ENCODE measurements around the gene ATOH1.
A peak's percentile ranks its signal among the peaks of the same experiment; 100 is the strongest.

The ATOH1 gene

DNA sequence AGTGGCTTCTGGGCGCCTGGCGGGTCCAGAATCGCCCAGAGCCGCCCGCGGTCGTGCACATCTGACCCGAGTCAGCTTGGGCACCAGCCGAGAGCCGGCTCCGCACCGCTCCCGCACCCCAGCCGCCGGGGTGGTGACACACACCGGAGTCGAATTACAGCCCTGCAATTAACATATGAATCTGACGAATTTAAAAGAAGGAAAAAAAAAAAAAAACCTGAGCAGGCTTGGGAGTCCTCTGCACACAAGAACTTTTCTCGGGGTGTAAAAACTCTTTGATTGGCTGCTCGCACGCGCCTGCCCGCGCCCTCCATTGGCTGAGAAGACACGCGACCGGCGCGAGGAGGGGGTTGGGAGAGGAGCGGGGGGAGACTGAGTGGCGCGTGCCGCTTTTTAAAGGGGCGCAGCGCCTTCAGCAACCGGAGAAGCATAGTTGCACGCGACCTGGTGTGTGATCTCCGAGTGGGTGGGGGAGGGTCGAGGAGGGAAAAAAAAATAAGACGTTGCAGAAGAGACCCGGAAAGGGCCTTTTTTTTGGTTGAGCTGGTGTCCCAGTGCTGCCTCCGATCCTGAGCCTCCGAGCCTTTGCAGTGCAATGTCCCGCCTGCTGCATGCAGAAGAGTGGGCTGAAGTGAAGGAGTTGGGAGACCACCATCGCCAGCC, at the start of gene ATOH1:
Gene ATOH1 (plus strand): TSS at position 422 of the 663 bp plus-strand sequence. CDS start 174 bp downstream, at position 596.
- no peak for FAIRE-seq

DNA sequence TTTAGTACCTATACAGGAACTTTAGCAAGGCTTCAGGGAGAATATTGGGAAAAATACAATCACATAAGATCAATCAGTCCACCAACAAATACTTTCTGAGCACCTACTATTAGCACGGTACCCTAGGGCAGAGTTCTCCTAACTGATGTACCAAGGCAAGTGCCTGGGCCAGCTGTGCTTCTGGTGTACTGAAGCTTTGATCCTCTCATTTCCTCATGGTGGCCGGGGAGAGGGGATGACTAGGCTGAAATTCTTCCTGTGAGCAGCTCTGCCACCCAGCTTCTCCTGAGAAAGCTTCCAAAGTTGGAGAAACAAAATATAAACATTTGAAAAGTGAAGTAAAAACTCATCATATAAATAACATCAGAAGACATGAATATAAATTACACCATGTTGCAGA, 49.3 kb upstream of the ATOH1 start:
- no peak for FAIRE-seq

DNA sequence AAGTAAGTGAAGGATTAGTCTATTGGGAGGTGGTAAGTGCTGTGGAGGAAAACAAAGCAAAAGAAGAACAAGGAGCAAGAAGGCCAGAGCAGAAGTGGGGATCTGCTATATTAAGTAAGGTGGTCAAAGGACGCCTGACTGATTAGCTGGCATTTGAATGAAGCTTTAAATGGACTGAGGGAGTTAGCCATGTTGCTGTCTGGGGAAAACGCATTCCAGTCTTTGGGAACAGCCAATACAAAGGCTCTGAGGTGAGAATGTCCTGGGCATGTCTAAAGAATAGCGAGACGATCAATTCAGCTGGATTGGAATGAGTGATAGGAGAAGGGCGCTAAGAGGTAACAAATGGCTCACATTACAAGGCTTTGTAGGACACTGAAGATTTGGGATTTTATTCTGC, 48.5 kb upstream of the ATOH1 start:
- no peak for FAIRE-seq

DNA sequence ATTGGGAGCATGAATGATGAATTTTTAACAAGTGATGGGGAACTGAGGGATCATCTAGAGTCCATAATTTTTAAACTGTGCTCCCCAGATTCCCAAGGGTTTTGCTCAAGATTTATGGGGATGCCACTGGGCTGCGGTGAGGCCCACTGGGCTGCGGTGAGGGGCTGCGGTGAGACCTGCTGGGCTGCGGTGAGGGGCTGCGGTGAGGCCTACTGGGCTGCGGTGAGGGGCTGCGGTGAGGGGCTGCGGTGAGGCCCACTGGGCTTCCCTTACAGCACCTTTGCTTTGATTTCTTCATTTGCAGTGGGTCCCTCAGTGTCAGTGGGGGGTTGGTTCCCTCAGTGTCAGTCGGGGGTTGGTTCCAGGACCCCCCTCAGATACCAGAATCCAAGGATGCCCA, 47.4 kb upstream of the ATOH1 start:
- FAIRE-seq = no peak

GRCh38 chr4:93786149-93786548, 42.4 kb upstream of the ATOH1 start:
- FAIRE-seq = no peak

- FAIRE-seq = no peak
Measured at GRCh38 chr4:93788712-93789111, 39.8 kb upstream of the ATOH1 start.

DNA sequence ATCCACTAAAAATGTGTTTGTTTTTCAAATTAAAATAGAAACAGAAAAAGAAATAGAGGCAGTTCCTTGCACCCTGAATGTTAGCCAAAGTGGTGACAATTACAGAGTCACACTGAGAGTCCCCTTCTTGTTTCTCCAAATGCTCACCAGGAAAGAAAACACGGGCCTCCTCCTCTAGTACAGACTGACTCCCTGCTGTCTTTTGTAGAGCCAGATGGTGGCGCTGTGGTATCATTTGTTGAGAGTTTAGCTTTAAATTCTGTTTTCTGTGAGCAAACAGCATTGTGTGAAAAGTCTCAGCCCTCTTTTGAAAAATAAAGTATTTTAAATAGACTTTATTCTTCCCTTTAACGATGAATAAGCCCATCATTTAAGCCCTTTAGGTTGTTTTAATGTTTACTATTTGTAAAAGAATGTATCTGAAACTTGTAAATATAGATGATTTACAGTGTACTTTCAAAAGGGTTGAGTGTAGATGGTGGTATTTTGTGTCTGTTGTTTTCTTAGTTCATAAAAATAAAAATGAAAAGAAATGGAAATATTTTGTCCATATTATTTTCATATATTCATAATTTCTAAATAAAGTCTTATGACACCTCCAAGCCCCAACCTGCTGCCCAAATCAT, 36.9 kb upstream of the ATOH1 start:
- peak; percentile 33 for FAIRE-seq

DNA sequence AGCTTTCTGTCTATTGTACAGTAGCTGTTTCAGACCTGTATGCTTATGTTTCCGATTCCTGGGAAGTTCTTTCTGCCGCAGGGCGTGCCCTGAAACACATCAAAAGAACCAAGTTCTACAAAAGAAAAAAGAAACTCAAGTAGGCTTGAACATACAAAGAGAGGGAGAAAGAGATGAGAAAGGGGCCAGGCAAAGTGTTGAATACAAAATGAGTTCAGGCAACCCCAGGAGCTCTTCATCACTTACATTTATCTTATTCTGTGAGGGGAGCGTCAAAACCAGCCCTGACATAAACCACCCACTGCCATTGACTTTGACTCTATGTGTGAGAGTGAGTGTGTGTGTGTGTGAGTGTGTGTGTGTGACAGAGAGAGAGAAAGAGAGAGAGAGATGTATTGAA, 26.5 kb upstream of the ATOH1 start:
- no peak for FAIRE-seq

DNA sequence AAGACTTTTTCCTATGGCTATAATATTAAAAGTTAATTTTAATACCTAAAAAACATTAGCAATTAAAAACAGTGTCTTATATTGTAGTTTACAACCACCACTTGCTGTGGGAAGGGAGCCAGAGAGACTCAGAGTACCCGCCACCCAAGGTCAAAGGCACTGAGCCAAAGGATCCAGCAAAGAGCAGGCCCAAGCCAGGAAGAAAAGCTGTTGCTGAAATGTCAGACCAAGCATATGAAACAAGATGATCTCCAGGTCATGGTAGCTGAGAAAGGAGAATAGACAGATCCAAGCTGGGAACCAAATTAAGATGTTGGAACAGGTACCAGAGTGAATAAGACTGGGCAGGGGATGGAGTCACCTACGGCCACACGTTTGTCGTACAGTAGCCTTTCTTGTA, 18.8 kb upstream of the ATOH1 start:
- no peak for FAIRE-seq

- FAIRE-seq = no peak
Measured at GRCh38 chr4:93810340-93810992, 18.1 kb upstream of the ATOH1 start.

DNA sequence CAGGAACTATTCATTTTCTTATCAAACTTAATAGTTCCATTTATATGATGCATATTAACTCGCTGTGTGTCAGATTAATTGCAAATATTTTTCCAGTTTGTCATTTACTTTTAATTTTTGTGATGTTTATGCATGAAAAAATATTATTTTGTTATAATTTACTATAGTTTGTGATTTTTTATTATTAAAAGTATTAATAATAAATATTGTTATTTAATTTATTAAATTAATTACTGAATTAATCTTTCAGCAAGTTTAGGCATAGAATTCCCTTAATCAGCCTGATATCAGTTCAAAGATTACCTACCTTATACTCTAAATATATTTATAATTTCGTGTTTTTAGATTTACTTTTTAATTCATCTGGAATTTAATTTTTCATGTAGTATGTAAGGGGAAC, 15.5 kb upstream of the ATOH1 start:
- FAIRE-seq = peak; percentile 21

DNA sequence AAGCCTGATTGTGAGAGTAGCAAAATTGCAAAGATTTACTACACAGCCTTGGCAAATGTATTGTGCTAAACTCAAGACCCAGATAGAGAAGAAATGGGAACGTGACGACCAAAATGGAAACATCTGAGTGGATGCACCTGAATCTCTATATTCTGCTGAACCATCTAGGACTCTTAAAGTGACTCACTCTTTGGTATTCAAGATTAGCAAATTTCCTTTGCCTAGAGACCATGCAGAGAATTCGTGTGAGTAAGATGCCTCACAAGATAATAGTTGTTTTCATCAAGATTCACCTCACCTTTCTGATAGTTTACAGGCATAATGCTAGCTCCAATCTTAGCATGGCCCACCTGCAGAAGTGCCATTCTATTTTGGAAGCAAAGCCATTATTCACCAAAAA, 14.4 kb upstream of the ATOH1 start:
- no peak for FAIRE-seq

DNA sequence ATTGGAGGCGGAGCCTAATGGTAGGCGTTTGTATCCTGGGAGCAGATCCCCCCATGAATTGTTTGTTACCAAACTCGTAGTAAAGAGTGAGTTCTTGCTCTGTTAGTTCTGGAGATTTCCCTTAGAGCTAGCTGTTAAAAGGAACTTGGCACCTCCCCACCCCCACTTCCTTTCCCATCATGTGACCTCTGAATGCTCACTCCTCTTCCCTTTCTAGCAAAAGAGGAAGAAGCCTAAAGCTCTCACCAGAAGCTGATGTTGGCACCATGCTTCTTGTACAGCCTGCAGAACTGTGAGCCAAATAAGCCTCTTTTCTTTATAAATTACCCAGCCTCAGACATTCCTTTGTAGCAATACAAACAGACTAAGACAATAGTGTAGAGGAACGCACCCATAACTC, 13.8 kb upstream of the ATOH1 start:
- FAIRE-seq = no peak

- no peak for FAIRE-seq
Measured at GRCh38 chr4:93825551-93826216, 2.9 kb upstream of the ATOH1 start.

GRCh38 chr4:93827272-93827947, 1.1 kb upstream of the ATOH1 start:
- FAIRE-seq = no peak

GRCh38 chr4:93828995-93829819, 654 bp downstream of the ATOH1 start:
- no peak for FAIRE-seq

DNA sequence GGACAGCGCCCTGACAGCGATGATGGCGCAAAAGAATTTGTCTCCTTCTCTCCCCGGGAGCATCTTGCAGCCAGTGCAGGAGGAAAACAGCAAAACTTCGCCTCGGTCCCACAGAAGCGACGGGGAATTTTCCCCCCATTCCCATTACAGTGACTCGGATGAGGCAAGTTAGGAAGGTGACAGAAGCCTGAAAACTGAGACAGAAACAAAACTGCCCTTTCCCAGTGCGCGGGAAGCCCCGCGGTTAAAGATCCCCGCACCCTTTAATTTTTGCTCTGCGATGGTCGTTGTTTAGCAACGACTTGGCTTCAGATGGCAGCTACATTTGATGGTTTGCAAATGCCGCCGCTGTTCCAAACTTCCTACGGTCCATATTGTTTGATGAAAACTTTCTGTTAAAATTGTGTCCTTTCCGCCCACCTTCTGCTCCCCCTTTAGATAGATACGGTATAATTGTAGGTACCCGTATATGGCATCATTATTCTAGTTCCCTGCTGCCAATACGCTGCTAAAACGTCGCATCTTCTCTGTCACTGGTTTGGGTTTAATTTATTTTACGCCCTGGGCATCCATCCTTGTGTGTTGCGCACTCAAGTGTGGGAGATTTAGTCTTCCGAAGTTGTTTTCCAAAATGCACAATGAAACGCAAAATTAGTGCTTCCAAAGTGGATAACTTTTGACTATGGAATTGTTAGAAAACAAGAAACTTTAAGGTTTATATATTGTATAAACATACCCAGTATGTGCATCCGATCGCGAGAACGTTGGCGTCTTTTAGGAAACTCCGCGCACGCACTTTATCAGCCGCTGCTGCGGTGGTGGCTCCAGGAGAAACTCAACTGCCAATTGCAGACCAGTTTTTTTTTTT, 1.5 kb downstream of the ATOH1 start:
- no peak for FAIRE-seq

DNA sequence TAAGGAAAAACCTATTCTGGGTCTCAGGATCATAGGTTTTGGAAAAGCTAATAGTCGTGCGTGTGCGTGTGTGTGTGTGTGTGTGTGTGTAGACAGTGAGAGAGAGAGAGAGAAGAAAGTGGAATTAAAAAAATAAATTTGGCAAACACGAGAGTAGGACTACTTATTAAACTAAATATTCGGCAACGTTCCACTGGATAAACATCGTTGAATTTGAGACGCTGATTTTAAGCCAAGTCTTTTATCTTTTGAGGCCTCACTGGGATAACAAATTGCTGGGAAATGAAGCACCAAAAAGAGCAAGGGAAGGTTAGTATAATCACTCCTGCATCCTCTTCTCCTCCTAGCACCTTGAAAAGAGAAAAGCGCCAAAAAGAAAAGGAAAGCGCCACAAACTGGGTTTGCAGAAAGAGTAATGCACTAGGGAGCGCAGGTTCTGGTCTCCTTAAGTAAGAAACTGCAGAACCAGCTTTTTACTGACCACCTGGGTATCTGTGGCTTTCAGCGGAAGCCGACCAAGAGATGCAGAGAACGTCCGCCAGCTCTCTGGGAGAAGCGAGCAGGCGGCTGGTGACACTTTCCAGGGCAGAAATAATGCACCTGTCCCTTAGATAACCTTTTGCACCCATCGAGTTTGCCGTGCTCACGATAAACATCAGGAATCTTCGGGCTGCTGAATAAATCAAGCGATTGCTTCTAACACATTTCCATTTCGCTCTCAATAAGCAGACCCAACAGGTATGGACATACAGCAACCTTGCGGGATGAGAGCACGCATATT, 3.4 kb downstream of the ATOH1 start:
- no peak for FAIRE-seq

- no peak for FAIRE-seq
Measured at GRCh38 chr4:93834249-93835066, 5.9 kb downstream of the ATOH1 start.

All from endometrium (tissue), 2 donors.